ENCODE data around the gene NXNL2.

Gene NXNL2

GRCh38 chr9:88540251-88540763, 5.3 kb downstream of the NXNL2 start:
- no peaks in the 10 kb centered on the region for H3K36me3 ChIP-seq (ENCODE audit: control insufficient read depth, insufficient read depth, low read length)
- peaks cover 3% of the 10 kb centered on the region for H3K27me3 ChIP-seq (replicated peaks; ENCODE audit: control insufficient read depth, insufficient read depth, low read length, poor library complexity, severe bottlenecking)
- DNase-seq = no peak
- H3K4me1 ChIP-seq (ENCODE audit: control insufficient read depth, insufficient read depth, low read length, poor library complexity, severe bottlenecking) = peaks cover 9% of the 10 kb centered on the region
- no peak overlapping the region for H3K4me3 ChIP-seq (ENCODE audit: insufficient read depth, low read depth, low read length, poor library complexity, severe bottlenecking)
- H3K27ac ChIP-seq (ENCODE audit: insufficient read depth, low read length, poor library complexity, severe bottlenecking) = no peak overlapping the region
- no peaks in the 10 kb centered on the region for H3K9me3 ChIP-seq (ENCODE audit: control insufficient read depth, low read length)

DNA sequence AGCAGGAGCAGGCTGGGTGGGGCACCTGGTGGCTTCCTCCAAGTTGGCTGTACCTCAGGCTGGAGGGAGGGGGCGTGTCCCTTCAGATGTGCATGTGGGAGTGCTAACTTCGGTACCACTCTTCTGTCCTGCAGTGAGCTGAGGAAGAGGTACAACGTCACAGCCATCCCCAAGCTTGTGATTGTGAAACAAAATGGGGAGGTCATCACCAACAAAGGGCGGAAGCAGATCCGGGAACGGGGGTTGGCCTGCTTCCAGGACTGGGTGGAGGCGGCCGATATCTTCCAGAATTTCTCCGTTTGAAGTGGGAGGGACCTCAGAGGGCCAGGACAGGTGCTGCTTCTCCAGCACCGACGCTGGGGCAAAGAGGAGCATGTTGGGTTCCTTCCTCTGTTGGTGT, 9.3 kb downstream of the NXNL2 start:
- no peaks in the 10 kb centered on the region for H3K36me3 ChIP-seq (ENCODE audit: control insufficient read depth, insufficient read depth, low read length)
- no peak overlapping the region for H3K27ac ChIP-seq (ENCODE audit: insufficient read depth, low read length, poor library complexity, severe bottlenecking)
- no peak overlapping the region for H3K4me3 ChIP-seq (ENCODE audit: insufficient read depth, low read depth, low read length, poor library complexity, severe bottlenecking)
- no peaks in the 10 kb centered on the region for H3K27me3 ChIP-seq (replicated peaks; ENCODE audit: control insufficient read depth, insufficient read depth, low read length, poor library complexity, severe bottlenecking)
- no peaks in the 10 kb centered on the region for H3K9me3 ChIP-seq (ENCODE audit: control insufficient read depth, low read length)
- no peak for DNase-seq
- no peaks in the 10 kb centered on the region for H3K4me1 ChIP-seq (ENCODE audit: control insufficient read depth, insufficient read depth, low read length, poor library complexity, severe bottlenecking)

DNA sequence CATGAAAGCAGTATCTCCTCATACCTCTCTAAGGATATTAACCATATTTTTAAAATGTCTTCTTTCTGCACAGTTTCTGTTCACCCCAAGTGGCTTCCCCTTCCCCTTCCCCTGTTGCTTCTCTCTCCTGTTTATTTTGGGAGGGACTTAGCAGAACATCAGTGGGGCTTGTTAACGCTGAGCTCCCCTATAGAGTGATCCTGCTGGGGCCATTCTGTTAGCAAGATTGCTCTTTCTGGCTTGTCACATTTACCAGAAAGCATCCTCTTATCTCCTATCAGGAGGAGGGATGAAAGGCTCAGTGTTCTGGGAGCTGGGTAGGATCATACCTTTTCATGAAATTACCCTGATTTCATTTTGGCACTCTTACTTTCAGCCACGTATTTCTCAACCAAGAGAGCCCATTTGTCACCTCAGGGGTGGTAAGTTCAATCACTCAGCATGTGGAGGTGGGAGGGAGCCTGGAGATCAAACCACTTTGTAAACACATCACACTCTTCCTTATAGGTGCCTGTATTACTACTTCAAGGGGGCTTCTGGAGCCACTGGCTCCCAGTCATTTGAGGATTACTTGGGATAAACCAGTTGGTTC, 16.7 kb downstream of the NXNL2 start:
- Histone ChIP-seq H3K36me3 (ENCODE audit: control insufficient read depth, insufficient read depth, low read length) (no peaks in the 10 kb centered on the region), H3K9me3 (ENCODE audit: control insufficient read depth, low read length) (no peaks in the 10 kb centered on the region), H3K27ac (ENCODE audit: insufficient read depth, low read length, poor library complexity, severe bottlenecking) (no peak overlapping the region), H3K27me3 (replicated peaks; ENCODE audit: control insufficient read depth, insufficient read depth, low read length, poor library complexity, severe bottlenecking) (no peaks in the 10 kb centered on the region), H3K4me1 (ENCODE audit: control insufficient read depth, insufficient read depth, low read length, poor library complexity, severe bottlenecking) (no peaks in the 10 kb centered on the region), H3K4me3 (ENCODE audit: insufficient read depth, low read depth, low read length, poor library complexity, severe bottlenecking) (no peak overlapping the region)
- DNase-seq = no peak

DNA sequence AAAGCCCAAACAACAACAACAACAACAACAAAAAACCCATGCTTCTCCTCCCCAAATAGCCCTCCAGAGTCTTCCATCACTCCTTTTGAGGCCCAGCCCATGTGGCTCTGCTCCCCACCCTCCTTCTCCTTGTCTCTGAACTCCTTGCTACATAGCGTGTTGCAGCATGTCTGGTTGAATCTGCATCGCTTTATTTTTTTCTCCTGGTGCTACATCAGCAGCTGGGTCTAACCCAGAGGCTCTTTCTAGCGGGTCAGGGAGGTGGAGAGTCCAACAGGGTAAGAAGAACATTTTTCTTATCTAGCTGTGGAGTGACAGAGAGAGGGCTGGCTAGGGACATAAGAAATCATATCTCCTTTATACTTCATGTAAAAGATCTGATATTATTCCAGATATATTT, 18.4 kb downstream of the NXNL2 start:
- no peak for DNase-seq
- H3K36me3 ChIP-seq (ENCODE audit: control insufficient read depth, insufficient read depth, low read length) = no peaks in the 10 kb centered on the region
- no peaks in the 10 kb centered on the region for H3K4me1 ChIP-seq (ENCODE audit: control insufficient read depth, insufficient read depth, low read length, poor library complexity, severe bottlenecking)
- no peaks in the 10 kb centered on the region for H3K27me3 ChIP-seq (replicated peaks; ENCODE audit: control insufficient read depth, insufficient read depth, low read length, poor library complexity, severe bottlenecking)
- H3K9me3 ChIP-seq (ENCODE audit: control insufficient read depth, low read length) = no peaks in the 10 kb centered on the region
- H3K4me3 ChIP-seq (ENCODE audit: insufficient read depth, low read depth, low read length, poor library complexity, severe bottlenecking) = no peak overlapping the region
- H3K27ac ChIP-seq (ENCODE audit: insufficient read depth, low read length, poor library complexity, severe bottlenecking) = no peak overlapping the region

GRCh38 chr9:88555268-88555980, 20.4 kb downstream of the NXNL2 start:
- Histone ChIP-seq H3K27ac (ENCODE audit: insufficient read depth, low read length, poor library complexity, severe bottlenecking) (no peak overlapping the region), H3K4me1 (ENCODE audit: control insufficient read depth, insufficient read depth, low read length, poor library complexity, severe bottlenecking) (no peaks in the 10 kb centered on the region), H3K4me3 (ENCODE audit: insufficient read depth, low read depth, low read length, poor library complexity, severe bottlenecking) (no peak overlapping the region), H3K9me3 (ENCODE audit: control insufficient read depth, low read length) (no peaks in the 10 kb centered on the region), H3K36me3 (ENCODE audit: control insufficient read depth, insufficient read depth, low read length) (no peaks in the 10 kb centered on the region), H3K27me3 (replicated peaks; ENCODE audit: control insufficient read depth, insufficient read depth, low read length, poor library complexity, severe bottlenecking) (no peaks in the 10 kb centered on the region)
- DNase-seq = no peak

DNA sequence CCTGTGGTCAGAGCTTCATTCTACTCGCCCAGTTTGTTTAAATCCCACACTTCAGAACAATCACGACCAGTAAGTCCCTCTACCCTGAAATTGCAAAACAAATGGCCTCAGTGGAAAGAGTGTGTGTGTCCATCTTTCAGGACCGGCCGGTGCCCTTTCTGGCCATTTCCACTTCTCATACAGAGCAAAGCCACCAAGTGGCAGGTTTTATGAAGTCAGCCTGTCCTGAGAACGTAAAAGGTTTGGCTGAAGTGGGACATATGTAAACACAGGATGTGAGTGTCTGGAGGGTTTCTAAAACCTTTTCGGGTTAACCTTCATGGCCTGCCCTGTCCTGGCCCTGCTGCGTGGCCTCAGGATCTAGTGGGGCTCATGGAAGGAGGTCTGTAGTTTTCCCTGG, 24.7 kb downstream of the NXNL2 start:
- Histone ChIP-seq H3K27me3 (replicated peaks; ENCODE audit: control insufficient read depth, insufficient read depth, low read length, poor library complexity, severe bottlenecking) (no peaks in the 10 kb centered on the region), H3K4me1 (ENCODE audit: control insufficient read depth, insufficient read depth, low read length, poor library complexity, severe bottlenecking) (no peaks in the 10 kb centered on the region), H3K27ac (ENCODE audit: insufficient read depth, low read length, poor library complexity, severe bottlenecking) (no peak overlapping the region), H3K4me3 (ENCODE audit: insufficient read depth, low read depth, low read length, poor library complexity, severe bottlenecking) (no peak overlapping the region), H3K9me3 (ENCODE audit: control insufficient read depth, low read length) (no peaks in the 10 kb centered on the region), H3K36me3 (ENCODE audit: control insufficient read depth, insufficient read depth, low read length) (no peaks in the 10 kb centered on the region)
- no peak for DNase-seq

DNA sequence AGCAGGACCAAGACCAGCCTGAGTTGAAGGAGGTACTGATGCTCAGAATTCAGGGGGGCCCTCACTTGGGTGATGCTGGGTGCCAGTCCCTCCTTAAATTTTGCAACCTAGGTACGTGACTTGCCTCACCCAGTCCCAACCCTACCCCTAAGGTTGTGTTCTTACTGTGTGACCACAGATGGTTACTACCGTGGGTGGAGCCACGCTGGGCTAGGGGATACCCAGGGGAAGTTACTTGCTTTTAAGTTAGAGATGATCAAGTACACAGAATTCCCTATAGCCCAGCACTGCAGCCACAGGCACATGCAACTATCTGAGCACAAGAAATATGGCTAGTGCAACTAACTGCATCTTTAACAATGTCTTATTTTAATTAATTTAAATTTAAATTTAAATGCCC, 32.9 kb downstream of the NXNL2 start:
- no peak for DNase-seq
- Histone ChIP-seq H3K4me1 (ENCODE audit: control insufficient read depth, insufficient read depth, low read length, poor library complexity, severe bottlenecking) (no peaks in the 10 kb centered on the region), H3K27ac (ENCODE audit: insufficient read depth, low read length, poor library complexity, severe bottlenecking) (no peak overlapping the region), H3K4me3 (ENCODE audit: insufficient read depth, low read depth, low read length, poor library complexity, severe bottlenecking) (no peak overlapping the region), H3K9me3 (ENCODE audit: control insufficient read depth, low read length) (no peaks in the 10 kb centered on the region), H3K36me3 (ENCODE audit: control insufficient read depth, insufficient read depth, low read length) (no peaks in the 10 kb centered on the region), H3K27me3 (replicated peaks; ENCODE audit: control insufficient read depth, insufficient read depth, low read length, poor library complexity, severe bottlenecking) (no peaks in the 10 kb centered on the region)

DNA sequence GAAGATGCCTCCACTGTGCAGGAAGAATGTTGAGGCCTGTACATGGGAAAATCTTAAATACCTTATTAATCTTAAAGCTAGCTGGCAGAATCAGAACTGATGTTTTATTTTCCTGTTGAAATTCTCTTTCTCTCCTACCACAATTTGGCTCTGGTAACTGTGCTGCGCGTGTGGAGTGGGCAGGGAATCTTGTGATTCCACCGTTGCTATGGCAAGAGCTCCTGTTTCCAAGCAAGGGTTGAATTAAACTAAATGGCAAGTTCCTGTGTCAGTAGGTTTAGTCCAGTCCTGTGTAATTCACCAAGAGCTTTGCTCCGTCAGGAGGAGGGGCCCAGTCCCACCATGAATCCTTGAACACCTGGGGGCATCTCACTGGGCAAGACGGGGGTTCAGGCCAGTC, 36.4 kb downstream of the NXNL2 start:
- H3K4me3 ChIP-seq (ENCODE audit: insufficient read depth, low read depth, low read length, poor library complexity, severe bottlenecking) = no peak overlapping the region
- peaks cover 4% of the 10 kb centered on the region for H3K27me3 ChIP-seq (replicated peaks; ENCODE audit: control insufficient read depth, insufficient read depth, low read length, poor library complexity, severe bottlenecking)
- H3K36me3 ChIP-seq (ENCODE audit: control insufficient read depth, insufficient read depth, low read length) = no peaks in the 10 kb centered on the region
- H3K4me1 ChIP-seq (ENCODE audit: control insufficient read depth, insufficient read depth, low read length, poor library complexity, severe bottlenecking) = no peaks in the 10 kb centered on the region
- no peak overlapping the region for H3K27ac ChIP-seq (ENCODE audit: insufficient read depth, low read length, poor library complexity, severe bottlenecking)
- no peak for DNase-seq
- no peaks in the 10 kb centered on the region for H3K9me3 ChIP-seq (ENCODE audit: control insufficient read depth, low read length)

GRCh38 chr9:88572684-88573083, 37.7 kb downstream of the NXNL2 start:
- peaks cover 4% of the 10 kb centered on the region for H3K27me3 ChIP-seq (replicated peaks; ENCODE audit: control insufficient read depth, insufficient read depth, low read length, poor library complexity, severe bottlenecking)
- no peaks in the 10 kb centered on the region for H3K4me1 ChIP-seq (ENCODE audit: control insufficient read depth, insufficient read depth, low read length, poor library complexity, severe bottlenecking)
- no peaks in the 10 kb centered on the region for H3K36me3 ChIP-seq (ENCODE audit: control insufficient read depth, insufficient read depth, low read length)
- no peak overlapping the region for H3K27ac ChIP-seq (ENCODE audit: insufficient read depth, low read length, poor library complexity, severe bottlenecking)
- H3K4me3 ChIP-seq (ENCODE audit: insufficient read depth, low read depth, low read length, poor library complexity, severe bottlenecking) = no peak overlapping the region
- DNase-seq = no peak
- no peaks in the 10 kb centered on the region for H3K9me3 ChIP-seq (ENCODE audit: control insufficient read depth, low read length)

- Histone ChIP-seq H3K27me3 (replicated peaks; ENCODE audit: control insufficient read depth, insufficient read depth, low read length, poor library complexity, severe bottlenecking) (peaks cover 4% of the 10 kb centered on the region), H3K27ac (ENCODE audit: insufficient read depth, low read length, poor library complexity, severe bottlenecking) (no peak overlapping the region), H3K36me3 (ENCODE audit: control insufficient read depth, insufficient read depth, low read length) (no peaks in the 10 kb centered on the region), H3K9me3 (ENCODE audit: control insufficient read depth, low read length) (no peaks in the 10 kb centered on the region), H3K4me1 (ENCODE audit: control insufficient read depth, insufficient read depth, low read length, poor library complexity, severe bottlenecking) (peaks cover 2% of the 10 kb centered on the region), H3K4me3 (ENCODE audit: insufficient read depth, low read depth, low read length, poor library complexity, severe bottlenecking) (no peak overlapping the region)
- no peak for DNase-seq
Observed at GRCh38 chr9:88574953-88575352, 40.0 kb downstream of the NXNL2 start.
